ENCODE results near the gene ZNF432. TPM values are rescaled to one million over a fixed set of nuclear protein-coding genes. Genes with fewer than 3 reads are reported as not detected.

The ZNF432 gene
- total and polyA plus RNA-seq, 2 of the 13 experiments (the other 11 are each of a cell fraction or from before 2014, with no cell fraction given) = 4.1 to 8.7 TPM

- TF ChIP-seq PLSCR1 (CRISPR knock-in tag; IDR thresholded peaks at IDR 0.05; ENCODE audit: borderline replicate concordance) (no peak), ZNF674 (CRISPR knock-in tag; IDR thresholded peaks at IDR 0.05; ENCODE audit: low read depth) (peak; percentile 77; the same call in 1 of the 2 replicates), AKAP8 (CRISPR knock-in tag; IDR thresholded peaks at IDR 0.05) (no peak), ZNF335 (CRISPR knock-in tag; IDR thresholded peaks at IDR 0.05) (peak; percentile 71; the same call in 1 of the 2 replicates), ZNF597 (CRISPR knock-in tag; IDR thresholded peaks at IDR 0.05) (no peak), ZNF761 (CRISPR knock-in tag; conservative IDR thresholded peaks at IDR 0.05) (0 out of 2 replicates have a peak, but pooled peaks have one; percentile 37), ZNF513 (CRISPR knock-in tag; conservative IDR thresholded peaks at IDR 0.05) (no peak), ZMYM2 (CRISPR knock-in tag; IDR thresholded peaks at IDR 0.05) (no peak), ZBTB1 (CRISPR knock-in tag; IDR thresholded peaks at IDR 0.05; ENCODE audit: borderline replicate concordance) (no peak), ZNF501 (CRISPR knock-in tag; IDR thresholded peaks at IDR 0.05) (peak; percentile 95), PRDM15 (CRISPR knock-in tag; IDR thresholded peaks at IDR 0.05) (no peak), ZNF329 (CRISPR knock-in tag; IDR thresholded peaks at IDR 0.05; ENCODE audit: low read depth) (no peak), ZNF775 (CRISPR knock-in tag; IDR thresholded peaks at IDR 0.05; ENCODE audit: borderline replicate concordance) (no peak), LCORL (IDR thresholded peaks at IDR 0.05) (no peak), LCORL (CRISPR knock-in tag; IDR thresholded peaks at IDR 0.05) (peak; percentile 81), ZNF275 (CRISPR knock-in tag; IDR thresholded peaks at IDR 0.05; ENCODE audit: borderline replicate concordance) (peak; percentile 83), ZNF746 (CRISPR knock-in tag; IDR thresholded peaks at IDR 0.05) (no peak), HNRNPL (IDR thresholded peaks at IDR 0.05; ENCODE audit: low read depth, low read length) (peak; percentile 74; the same call in 1 of the 2 replicates), KLF16 (CRISPR knock-in tag; IDR thresholded peaks at IDR 0.05) (peak in 1 of 2 experiments; percentile 31; a peak in 2 of 4 replicates)
Observed at GRCh38 chr19:52028027-52028779, 20.4 kb downstream of the ZNF432 start, which contains the start of gene ZNF614 (continued).
